ENCODE data around the gene CRYL1.

GRCh38 chr13:20415694-20416107 lies 110.0 kb downstream of the CRYL1 start:
- TF ChIP-seq POLR2A (IDR thresholded peaks at IDR 0.05): no peak
- no peak for TF ChIP-seq CTCF (IDR thresholded peaks at IDR 0.05)
- TF ChIP-seq EP300 (IDR thresholded peaks at IDR 0.05): no peak
- TF ChIP-seq POLR2AphosphoS5 (IDR thresholded peaks at IDR 0.05): no peak

Data from sigmoid colon (tissue), 4 donors.